K562 treated with DMSO at 1 percent for 12 hours (cell line): ENCODE measurements around the gene PPP1R37. TPM values are rescaled to one million over a fixed set of nuclear protein-coding genes. Genes with fewer than 3 reads are reported as not detected.

Experiments used
- total RNA-seq: library from RNA; unstranded; fragments of 300-600 nt; gene quantifications from 2 replicates; pipeline ENCODE4 v1.2.3, GENCODE V29; 2022; ENCODE audit not compliant: insufficient read depth

The PPP1R37 gene
- 14.3 and 29.4 TPM in 2 replicates for total RNA-seq

GRCh38 chr19:45092747-45093678 is at the start of gene PPP1R37:
PPP1R37 (plus strand) TSS chr19:45093179; CDS start chr19:45093326, 147 bp downstream.

GRCh38 chr19:45076029-45076850 is 16.7 kb upstream of the PPP1R37 start, which contains the start of gene ZNF296:
ZNF296 (minus strand) TSS chr19:45076478; CDS start chr19:45076373, 105 bp downstream.

GRCh38 chr19:45079063-45079910 is 13.7 kb upstream of the PPP1R37 start, which contains the start of gene GEMIN7:
GEMIN7 (plus strand) TSS chr19:45079260; CDS start chr19:45090115, 10,855 bp downstream.

GRCh38 chr19:45160870-45161737 is 68.1 kb downstream of the PPP1R37 start, which contains the start of gene NKPD1:
NKPD1 (minus strand) TSS chr19:45160982; CDS start chr19:45160150, 832 bp downstream.

GRCh38 chr19:45177817-45178261 is 84.9 kb downstream of the PPP1R37 start, which contains the start of gene TRAPPC6A:
TRAPPC6A (minus strand) TSS chr19:45178237; CDS start chr19:45178218, 19 bp downstream.

GRCh38 chr19:45178262-45179071 is 85.5 kb downstream of the PPP1R37 start, which contains the start of gene BLOC1S3:
BLOC1S3 (plus strand) TSS chr19:45178784; CDS start chr19:45179297, 513 bp downstream.

Other genes starting within 250 kb of the PPP1R37 start
- gene NECTIN2, start 246.9 kb upstream of the PPP1R37 start, total RNA-seq, result 80.1 and 110 TPM in 2 replicates
- 89.4 and 92.1 TPM in 2 replicates for gene TOMM40, start 201.9 kb upstream of the PPP1R37 start, total RNA-seq
- 886 and 1,766 TPM in 2 replicates for gene APOE, start 187.4 kb upstream of the PPP1R37 start, total RNA-seq
- gene APOC1, start 178.6 kb upstream of the PPP1R37 start, total RNA-seq, result 862 and 1,208 TPM in 2 replicates
- gene APOC4, start 150.9 kb upstream of the PPP1R37 start, total RNA-seq, result not detected in 2 replicates
- not detected in 2 replicates for gene APOC2, start 147.1 kb upstream of the PPP1R37 start, total RNA-seq
- gene CLPTM1, start 137.8 kb upstream of the PPP1R37 start, total RNA-seq, result 66.2 and 105 TPM in 2 replicates
- gene RELB, start 91.7 kb upstream of the PPP1R37 start, total RNA-seq, result 12.8 and 15.2 TPM in 2 replicates
- 30.7 and 41.2 TPM in 2 replicates for gene CLASRP, start 54.1 kb upstream of the PPP1R37 start, total RNA-seq
- 4.0 and 6.2 TPM in 2 replicates for gene ZNF296, start 16.7 kb upstream of the PPP1R37 start, total RNA-seq
- gene GEMIN7, start 13.9 kb upstream of the PPP1R37 start, total RNA-seq, result 39.3 and 48.7 TPM in 2 replicates
- 0.25 and 0.73 TPM in 2 replicates for gene NKPD1, start 67.8 kb downstream of the PPP1R37 start, total RNA-seq
- gene TRAPPC6A, start 85.1 kb downstream of the PPP1R37 start, total RNA-seq, result 64.4 and 117 TPM in 2 replicates
- gene BLOC1S3, start 85.6 kb downstream of the PPP1R37 start, total RNA-seq, result 25.7 and 29.9 TPM in 2 replicates
- gene EXOC3L2, start 152.2 kb downstream of the PPP1R37 start, total RNA-seq, result 16.3 and 18.8 TPM in 2 replicates
- 17.2 and 27.0 TPM in 2 replicates for gene MARK4, start 158.1 kb downstream of the PPP1R37 start, total RNA-seq
- gene CKM, start 229.7 kb downstream of the PPP1R37 start, total RNA-seq, result not detected in 2 replicates
- 5.4 and 5.9 TPM in 2 replicates for gene KLC3, start 247.6 kb downstream of the PPP1R37 start, total RNA-seq